Measurements from ENCODE around the gene BRAF. TPM values are rescaled to one million over a fixed set of nuclear protein-coding genes. Genes with fewer than 3 reads are reported as not detected.
"Not testable (repeated sequence)": the region's sequence is repeated elsewhere in the genome, so short reads cannot be mapped to it uniquely, and the experiment has no call there.

Gene BRAF
- total and polyA plus RNA-seq, 7 experiments from 2014 or later = 11.2 to 58.7 (median 48.3) TPM

GRCh38 chr7:140678081-140678815 lies 246.5 kb downstream of the BRAF start:
- H3K4me3 Mint-ChIP-seq = no peak overlapping the region
- peaks cover 0 to 53% (median 6%) of the 10 kb centered on the region in 3 experiments for H3K36me3 ChIP-seq (ENCODE audit: control insufficient read depth in 2 of 3, insufficient read depth in 3 of 3, low read length in 3 of 3)
- ATAC-seq (no peak), DNase-seq (no peak)
- peaks cover 18 to 41% (median 30%) of the 10 kb centered on the region in 7 donors for H3K4me1 Mint-ChIP-seq
- peak overlapping the region in 3 of 9 donors; percentile 2 to 31 (median 16) for H3K27ac Mint-ChIP-seq
- CTCF ChIA-PET = no interaction called here
- no peaks in the 10 kb centered on the region for H3K27me3 ChIP-seq (ENCODE audit: control insufficient read depth in 2 of 2, insufficient read depth in 2 of 2, low read length in 2 of 2)
- H3K36me3 Mint-ChIP-seq = peaks cover 9 to 40% (median 22%) of the 10 kb centered on the region in 5 donors
- no peak overlapping the region for H3K27ac ChIP-seq (ENCODE audit: low read depth, low read length)
- intact Hi-C loops (cut with micrococcal nuclease) = loop anchor here in 1 of 2 donors (10.0 kb wide), 1 partner anchor 613 kb away; the partner anchor contains the start of gene PARP12
- peaks cover 7 to 14% of the 10 kb centered on the region in 2 donors for H3K4me1 ChIP-seq (ENCODE audit: control insufficient read depth in 2 of 2, insufficient read depth in 2 of 2, low read length in 2 of 2)
- POLR2A ChIA-PET = no interaction called here
- H3K27me3 Mint-ChIP-seq = no peaks in the 10 kb centered on the region
- no peak overlapping the region for H3K4me3 ChIP-seq (ENCODE audit: low read length)
- H3K9me3 Mint-ChIP-seq = no peaks in the 10 kb centered on the region
- H3K9me3 ChIP-seq (ENCODE audit: control insufficient read depth in 2 of 3, low read length in 3 of 3) = no peaks in the 10 kb centered on the region

- no peak for ATAC-seq
- H3K4me1 ChIP-seq (ENCODE audit: control insufficient read depth in 2 of 2, insufficient read depth in 2 of 2, low read length in 2 of 2) = peaks cover 8 to 14% of the 10 kb centered on the region in 2 donors
- no peak overlapping the region for H3K4me3 Mint-ChIP-seq
- no peaks in the 10 kb centered on the region for H3K9me3 ChIP-seq (ENCODE audit: control insufficient read depth in 2 of 3, low read length in 3 of 3)
- peaks cover 18 to 41% (median 30%) of the 10 kb centered on the region in 7 donors for H3K4me1 Mint-ChIP-seq
- no peak overlapping the region for H3K4me3 ChIP-seq (ENCODE audit: low read length)
- H3K27me3 ChIP-seq (ENCODE audit: control insufficient read depth in 2 of 2, insufficient read depth in 2 of 2, low read length in 2 of 2) = no peaks in the 10 kb centered on the region
- no peak overlapping the region for H3K27ac ChIP-seq (ENCODE audit: low read depth, low read length)
- H3K27ac Mint-ChIP-seq = peak overlapping the region in 1 of 9 donors; percentile 16
- CTCF ChIA-PET = no interaction called here
- H3K27me3 Mint-ChIP-seq = no peaks in the 10 kb centered on the region
- H3K36me3 ChIP-seq (ENCODE audit: control insufficient read depth in 2 of 3, insufficient read depth in 3 of 3, low read length in 3 of 3) = peaks cover 0 to 51% (median 6%) of the 10 kb centered on the region in 3 experiments
- H3K9me3 Mint-ChIP-seq = no peaks in the 10 kb centered on the region
- intact Hi-C loops (cut with micrococcal nuclease) = loop anchor here in 1 of 2 donors (10.0 kb wide), 1 partner anchor 613 kb away; the partner anchor contains the start of gene PARP12
- no peak for DNase-seq
- POLR2A ChIA-PET = no interaction called here
- H3K36me3 Mint-ChIP-seq = peaks cover 9 to 40% (median 22%) of the 10 kb centered on the region in 5 donors
Observed at GRCh38 chr7:140677496-140677895, 247.2 kb downstream of the BRAF start.

GRCh38 chr7:140676956-140677355 lies 247.8 kb downstream of the BRAF start:
- POLR2A ChIA-PET; H3K9me3 ChIP-seq (ENCODE audit: control insufficient read depth in 2 of 3, low read length in 3 of 3); H3K27ac ChIP-seq (ENCODE audit: low read depth, low read length); H3K4me3 Mint-ChIP-seq; DNase-seq; H3K27me3 ChIP-seq (ENCODE audit: control insufficient read depth in 2 of 2, insufficient read depth in 2 of 2, low read length in 2 of 2); H3K27ac Mint-ChIP-seq; H3K27me3 Mint-ChIP-seq; H3K9me3 Mint-ChIP-seq; ATAC-seq; H3K4me3 ChIP-seq (ENCODE audit: low read length): not testable (repeated sequence)
- peaks cover 18 to 43% (median 36%) of the 10 kb centered on the region in 7 donors for H3K4me1 Mint-ChIP-seq
- intact Hi-C loops (cut with micrococcal nuclease) = loop anchor here in 1 of 2 donors (10.0 kb wide), 1 partner anchor 612 kb away; the partner anchor contains the start of gene PARP12
- Histone ChIP-seq H3K4me1 (ENCODE audit: control insufficient read depth in 2 of 2, insufficient read depth in 2 of 2, low read length in 2 of 2) (peaks cover 11 to 14% of the 10 kb centered on the region in 2 donors), H3K36me3 (ENCODE audit: control insufficient read depth in 2 of 3, insufficient read depth in 3 of 3, low read length in 3 of 3) (peaks cover 0 to 47% (median 4%) of the 10 kb centered on the region in 3 experiments)
- peaks cover 5 to 37% (median 22%) of the 10 kb centered on the region in 5 donors for H3K36me3 Mint-ChIP-seq
- CTCF ChIA-PET = interaction anchor here (0.6 kb wide), 1 partner anchor 14 kb away, joined by 4 read pairs; no protein-coding TSS in a partner anchor

- POLR2A ChIA-PET = no interaction called here
- H3K27ac ChIP-seq (ENCODE audit: low read depth, low read length) = no peak overlapping the region
- H3K9me3 ChIP-seq (ENCODE audit: control insufficient read depth in 2 of 3, low read length in 3 of 3) = no peaks in the 10 kb centered on the region
- CTCF ChIA-PET = interaction anchor here (0.6 kb wide), 1 partner anchor 15 kb away, joined by 4 read pairs; no protein-coding TSS in a partner anchor
- H3K4me1 ChIP-seq (ENCODE audit: control insufficient read depth in 2 of 2, insufficient read depth in 2 of 2, low read length in 2 of 2) = peaks cover 11 to 14% of the 10 kb centered on the region in 2 donors
- no peak overlapping the region for H3K4me3 ChIP-seq (ENCODE audit: low read length)
- intact Hi-C loops (cut with micrococcal nuclease) = loop anchor here in 1 of 2 donors (10.0 kb wide), 1 partner anchor 612 kb away; the partner anchor contains the start of gene PARP12
- Mint-ChIP-seq H3K27me3 (no peaks in the 10 kb centered on the region), H3K27ac (peak overlapping the region in 1 of 9 donors; percentile 45), H3K4me1 (peaks cover 18 to 43% (median 36%) of the 10 kb centered on the region in 7 donors), H3K9me3 (no peaks in the 10 kb centered on the region), H3K36me3 (peaks cover 3 to 34% (median 22%) of the 10 kb centered on the region in 5 donors), H3K4me3 (no peak overlapping the region)
- ATAC-seq (peak; percentile 9), DNase-seq (no peak)
- peaks cover 0 to 43% (median 0%) of the 10 kb centered on the region in 3 experiments for H3K36me3 ChIP-seq (ENCODE audit: control insufficient read depth in 2 of 3, insufficient read depth in 3 of 3, low read length in 3 of 3)
- no peaks in the 10 kb centered on the region for H3K27me3 ChIP-seq (ENCODE audit: control insufficient read depth in 2 of 2, insufficient read depth in 2 of 2, low read length in 2 of 2)
Observed at GRCh38 chr7:140676306-140676705, 248.4 kb downstream of the BRAF start.

- CTCF ChIA-PET = interaction anchor here (1.2 kb wide), 1 partner anchor 199 kb away, joined by 4 read pairs; no protein-coding TSS in a partner anchor
- Histone ChIP-seq H3K9me3 (ENCODE audit: control insufficient read depth in 2 of 3, low read length in 3 of 3) (no peaks in the 10 kb centered on the region), H3K27ac (ENCODE audit: low read depth, low read length) (no peak overlapping the region), H3K36me3 (ENCODE audit: control insufficient read depth in 2 of 3, insufficient read depth in 3 of 3, low read length in 3 of 3) (peaks cover 0 to 39% (median 0%) of the 10 kb centered on the region in 3 experiments), H3K27me3 (ENCODE audit: control insufficient read depth in 2 of 2, insufficient read depth in 2 of 2, low read length in 2 of 2) (no peaks in the 10 kb centered on the region), H3K4me3 (ENCODE audit: low read length) (no peak overlapping the region), H3K4me1 (ENCODE audit: control insufficient read depth in 2 of 2, insufficient read depth in 2 of 2, low read length in 2 of 2) (peaks cover 11 to 14% of the 10 kb centered on the region in 2 donors)
- POLR2A ChIA-PET = interaction anchor here (0.9 to 3.2 kb wide), 3 partner anchors 10 to 21 kb away, joined by 3 to 26 read pairs (median 4); partner anchors contain the start of gene NDUFB2
- Mint-ChIP-seq H3K9me3 (no peaks in the 10 kb centered on the region), H3K4me3 (peak overlapping the region in 3 of 10 donors; percentile 48 to 86 (median 81)), H3K4me1 (peaks cover 18 to 43% (median 37%) of the 10 kb centered on the region in 7 donors), H3K27me3 (no peaks in the 10 kb centered on the region), H3K36me3 (peaks cover 3 to 30% (median 18%) of the 10 kb centered on the region in 5 donors), H3K27ac (no peak overlapping the region)
- ATAC-seq (no peak), DNase-seq (no peak)
- intact Hi-C loops (cut with micrococcal nuclease) = loop anchor here in 1 of 2 donors (10.0 kb wide), 1 partner anchor 611 kb away; the partner anchor contains the start of gene PARP12
Observed at GRCh38 chr7:140675726-140676125, 249.0 kb downstream of the BRAF start.

- POLR2A ChIA-PET = interaction anchor here (0.9 to 3.2 kb wide), 5 partner anchors 7 to 48 kb away, joined by 3 to 26 read pairs (median 4); partner anchors contain the start of gene NDUFB2
- no peak for ATAC-seq
- CTCF ChIA-PET = interaction anchor here (1.0 to 1.2 kb wide), 3 partner anchors 44 to 198 kb away, joined by 3 to 5 read pairs (median 4); no protein-coding TSS in a partner anchor
- Histone ChIP-seq H3K9me3 (ENCODE audit: control insufficient read depth in 2 of 3, low read length in 3 of 3) (no peaks in the 10 kb centered on the region), H3K36me3 (ENCODE audit: control insufficient read depth in 2 of 3, insufficient read depth in 3 of 3, low read length in 3 of 3) (peaks cover 0 to 32% (median 0%) of the 10 kb centered on the region in 3 experiments), H3K27me3 (ENCODE audit: control insufficient read depth in 2 of 2, insufficient read depth in 2 of 2, low read length in 2 of 2) (no peaks in the 10 kb centered on the region), H3K4me1 (ENCODE audit: control insufficient read depth in 2 of 2, insufficient read depth in 2 of 2, low read length in 2 of 2) (peaks cover 11 to 14% of the 10 kb centered on the region in 2 donors), H3K4me3 (ENCODE audit: low read length) (no peak overlapping the region), H3K27ac (ENCODE audit: low read depth, low read length) (no peak overlapping the region)
- intact Hi-C loops (cut with micrococcal nuclease) = loop anchor here in 1 of 2 donors (5.0 to 10.0 kb wide), 2 partner anchors 610 to 1062 kb away; partner anchors contain the start of genes PARP12 and SSBP1
- Mint-ChIP-seq H3K27me3 (no peaks in the 10 kb centered on the region), H3K4me1 (peaks cover 20 to 43% (median 37%) of the 10 kb centered on the region in 7 donors), H3K36me3 (peaks cover 3 to 24% (median 15%) of the 10 kb centered on the region in 5 donors), H3K9me3 (no peaks in the 10 kb centered on the region), H3K27ac (peak overlapping the region in 7 of 9 donors; percentile 9 to 80 (median 31)), H3K4me3 (peak overlapping the region; percentile 48 to 94 (median 86))
- DNase-seq = no peak
Observed at GRCh38 chr7:140674899-140675701, 249.6 kb downstream of the BRAF start.
